GM19099 (cell line): ENCODE measurements around the gene PRR36.

Experiments used
- POLR2A ChIP-seq: IDR thresholded peaks from 3 replicates; pipeline ENCODE4 v1.6.1; 2011; ENCODE audit warnings: low read depth; ENCODE audit not compliant: insufficient read length; ENCODE audit errors: extremely low read depth

PRR36 gene

DNA sequence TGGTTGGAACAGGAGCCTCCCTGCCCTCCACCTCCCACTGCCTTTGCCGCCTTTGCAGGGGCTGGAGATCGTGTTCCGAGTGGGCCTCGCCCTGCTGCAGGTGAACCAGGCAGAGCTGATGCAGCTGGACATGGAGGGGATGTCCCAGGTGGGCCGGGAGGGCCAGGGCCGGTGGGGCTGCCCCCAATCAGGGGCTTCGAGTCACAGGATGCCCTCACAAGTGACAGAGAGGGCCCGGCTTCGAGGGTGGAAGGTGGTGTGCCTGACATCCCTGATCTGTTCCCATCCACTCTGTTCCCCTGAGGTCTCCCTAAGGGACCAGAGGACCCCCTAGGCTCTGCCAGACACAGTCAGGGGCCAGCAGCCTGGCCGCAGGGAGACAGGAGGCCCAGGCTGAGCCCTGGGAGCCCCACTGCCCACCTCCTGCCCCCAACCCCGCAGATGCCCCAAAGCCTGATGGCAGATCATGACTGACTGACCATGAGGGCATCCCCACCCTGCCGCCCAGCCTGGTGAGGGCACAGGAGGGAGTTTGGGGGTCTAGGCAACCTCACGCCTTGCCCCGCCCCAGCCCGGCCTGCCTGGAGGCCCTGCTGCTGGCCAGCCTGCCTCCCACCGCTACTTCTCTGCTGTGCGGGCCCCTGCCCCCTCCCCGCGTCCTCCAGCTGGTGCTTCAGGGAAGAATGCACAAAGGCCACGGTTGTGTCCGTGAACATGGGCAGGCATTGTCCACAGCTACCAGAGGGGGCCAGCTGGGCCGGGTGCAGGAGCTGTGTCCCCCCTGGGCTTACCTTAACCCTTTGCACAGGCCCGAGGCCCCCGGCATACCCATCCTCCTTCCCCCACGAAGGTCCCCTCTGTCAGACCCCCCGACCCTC lies 22.3 kb downstream of the PRR36 start:
- TF ChIP-seq POLR2A = no peak

DNA sequence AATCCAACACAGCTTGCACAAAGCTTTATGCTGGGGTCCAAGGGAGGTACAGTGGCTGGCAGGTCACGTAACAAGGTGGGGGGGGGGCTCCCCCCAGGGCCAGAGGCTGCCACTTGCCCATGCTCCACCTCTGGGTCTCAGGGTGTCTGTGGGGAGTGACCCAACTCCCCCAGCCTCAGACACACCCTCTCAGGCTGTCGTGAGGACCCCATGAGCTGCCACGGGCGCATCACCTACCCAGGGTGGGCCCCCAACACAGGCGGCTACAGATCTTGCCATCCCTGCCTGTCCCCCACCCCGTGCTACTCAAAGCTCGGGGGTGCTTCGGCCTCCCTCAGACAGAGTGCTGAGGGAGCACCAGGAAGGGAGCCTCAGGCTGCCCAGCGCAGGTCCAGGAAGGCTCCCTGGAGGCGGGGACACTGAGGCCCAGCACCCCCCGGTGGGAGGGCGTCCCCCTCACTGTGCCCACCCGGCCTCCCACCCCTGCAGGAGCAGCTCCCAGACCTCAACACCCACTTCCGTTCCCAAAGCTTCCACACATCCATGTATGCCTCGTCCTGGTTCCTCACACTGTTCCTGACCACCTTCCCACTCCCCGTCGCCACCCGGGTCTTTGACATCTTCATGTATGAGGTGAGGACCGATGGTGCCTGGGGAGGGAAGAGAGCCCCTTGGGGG lies 23.1 kb downstream of the PRR36 start:
- TF ChIP-seq POLR2A = no peak

DNA sequence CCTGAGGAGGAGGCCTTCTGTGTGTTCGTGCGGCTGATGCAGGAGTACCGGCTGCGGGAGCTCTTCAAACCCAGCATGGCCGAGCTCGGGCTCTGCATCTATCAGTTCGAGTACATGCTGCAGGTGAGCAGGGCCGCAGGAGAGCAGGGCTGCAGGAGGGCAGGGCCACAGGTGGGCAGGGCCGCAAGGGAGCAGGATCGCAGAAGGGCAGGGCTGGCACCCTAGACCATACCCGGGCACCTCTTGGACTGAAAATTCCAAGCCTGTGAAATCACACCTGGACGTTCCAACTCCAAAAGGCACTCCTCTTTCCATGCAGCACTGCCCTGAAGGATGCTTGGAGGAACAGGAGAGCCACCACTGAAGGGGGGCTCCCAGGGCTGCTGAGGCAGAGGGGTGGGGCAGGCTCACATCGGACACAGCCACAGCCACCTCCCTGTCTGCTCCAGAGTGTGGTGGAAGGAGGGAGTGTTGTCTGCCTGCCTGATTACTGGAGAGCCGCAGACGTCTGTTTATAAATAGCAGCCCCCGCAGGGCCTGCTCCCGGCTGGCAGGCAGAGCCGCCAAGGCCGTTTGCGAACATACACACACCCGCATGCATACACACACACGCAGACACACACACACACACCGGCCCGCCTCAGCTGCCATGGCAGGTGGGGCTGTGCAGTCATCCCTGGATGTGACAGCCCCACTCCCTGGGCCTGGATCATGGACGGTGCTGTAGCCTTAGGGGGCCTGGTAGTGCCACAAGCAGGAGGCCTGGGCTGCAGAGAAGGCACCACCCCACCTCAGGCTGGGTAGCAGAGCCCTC lies 24.0 kb downstream of the PRR36 start:
- TF ChIP-seq POLR2A = no peak

DNA sequence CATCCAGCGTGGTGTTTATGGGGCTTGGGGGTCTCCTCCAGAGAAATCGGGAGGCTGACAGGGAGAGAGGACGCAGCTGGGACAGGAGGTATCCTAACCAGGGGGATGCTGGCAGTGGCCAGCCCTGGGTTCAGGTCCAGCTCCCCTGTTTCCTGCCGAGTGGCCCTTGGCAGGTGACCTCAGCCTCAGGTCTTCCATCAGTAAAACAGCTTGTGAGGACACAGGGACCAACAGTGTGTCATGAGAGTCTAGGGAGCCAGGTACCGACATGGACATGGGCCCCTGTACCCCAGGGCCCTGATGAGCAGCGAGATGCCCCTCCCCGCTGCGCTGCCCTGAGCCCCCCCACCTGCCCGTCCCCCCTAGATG lies 24.6 kb downstream of the PRR36 start:
- TF ChIP-seq POLR2A = no peak

DNA sequence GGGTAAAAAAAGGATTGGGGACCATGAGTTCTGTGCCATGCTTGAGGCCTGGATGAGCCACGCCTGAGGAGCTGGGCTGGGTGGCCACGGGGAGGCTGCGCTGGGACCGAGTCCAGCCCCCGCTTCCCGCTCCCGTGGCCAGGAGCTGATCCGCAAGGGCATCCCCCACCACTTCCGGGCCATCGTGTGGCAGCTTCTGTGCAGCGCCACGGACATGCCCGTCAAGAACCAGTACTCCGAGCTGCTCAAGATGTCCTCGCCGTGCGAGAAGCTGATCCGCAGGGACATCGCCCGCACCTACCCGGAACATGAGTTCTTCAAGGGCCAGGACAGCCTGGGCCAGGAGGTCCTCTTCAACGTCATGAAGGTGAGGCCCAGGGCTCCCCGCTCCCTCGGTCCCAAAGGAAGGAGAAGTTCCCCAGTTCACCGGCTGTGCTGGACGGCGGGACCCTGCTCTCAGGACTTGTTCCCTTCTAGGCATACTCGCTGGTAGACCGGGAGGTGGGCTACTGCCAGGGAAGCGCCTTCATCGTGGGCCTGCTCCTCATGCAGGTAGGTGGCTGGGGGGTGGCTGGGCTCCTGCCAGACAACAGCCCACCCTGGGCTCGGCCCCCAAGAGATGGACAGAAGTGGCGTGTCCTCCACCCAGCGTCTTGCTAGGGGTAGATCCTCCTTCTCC lies 25.3 kb downstream of the PRR36 start:
- no peak for TF ChIP-seq POLR2A

DNA sequence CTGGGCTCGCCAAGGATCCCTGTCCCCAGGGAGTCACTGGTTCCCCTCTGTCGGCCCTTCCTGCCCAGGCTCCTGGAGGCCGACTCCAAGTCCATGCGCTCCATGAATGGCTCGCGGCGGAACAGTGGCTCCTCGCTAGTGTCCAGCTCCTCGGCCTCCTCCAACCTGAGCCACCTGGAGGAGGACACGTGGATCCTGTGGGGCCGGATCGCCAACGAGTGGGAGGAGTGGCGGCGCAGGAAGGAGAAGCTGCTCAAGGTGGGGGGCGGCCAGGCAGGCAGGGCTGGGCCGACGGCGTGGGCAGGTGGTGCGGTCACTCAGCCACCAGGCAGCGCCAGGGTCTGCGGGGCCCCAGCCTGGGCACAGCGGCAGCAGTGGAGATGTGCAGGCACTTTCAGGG lies 26.5 kb downstream of the PRR36 start:
- no peak for TF ChIP-seq POLR2A

DNA sequence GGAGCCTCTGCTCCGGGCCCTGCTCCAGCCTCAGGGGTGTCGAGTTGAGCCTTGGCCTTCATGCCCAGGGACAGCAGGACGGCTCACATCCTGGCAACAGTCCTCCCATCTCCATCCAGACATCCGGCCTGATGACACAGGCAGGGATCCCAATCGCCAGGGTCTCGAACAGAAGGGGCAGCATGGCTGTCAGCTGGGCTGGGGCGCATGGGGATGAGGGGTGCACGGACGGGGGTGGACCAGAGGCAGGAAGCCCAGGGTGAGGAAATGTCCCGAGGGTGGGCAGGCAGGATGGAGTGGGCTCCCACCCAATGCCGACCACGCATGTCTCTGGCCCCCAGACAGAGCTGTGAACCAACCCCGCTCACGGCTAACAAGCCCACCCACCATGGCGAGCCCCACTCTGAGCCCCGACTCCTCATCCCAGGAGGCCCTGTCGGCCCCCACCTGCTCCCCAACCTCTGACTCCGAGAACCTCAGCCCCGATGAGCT lies 28.0 kb downstream of the PRR36 start:
- TF ChIP-seq POLR2A = no peak

DNA sequence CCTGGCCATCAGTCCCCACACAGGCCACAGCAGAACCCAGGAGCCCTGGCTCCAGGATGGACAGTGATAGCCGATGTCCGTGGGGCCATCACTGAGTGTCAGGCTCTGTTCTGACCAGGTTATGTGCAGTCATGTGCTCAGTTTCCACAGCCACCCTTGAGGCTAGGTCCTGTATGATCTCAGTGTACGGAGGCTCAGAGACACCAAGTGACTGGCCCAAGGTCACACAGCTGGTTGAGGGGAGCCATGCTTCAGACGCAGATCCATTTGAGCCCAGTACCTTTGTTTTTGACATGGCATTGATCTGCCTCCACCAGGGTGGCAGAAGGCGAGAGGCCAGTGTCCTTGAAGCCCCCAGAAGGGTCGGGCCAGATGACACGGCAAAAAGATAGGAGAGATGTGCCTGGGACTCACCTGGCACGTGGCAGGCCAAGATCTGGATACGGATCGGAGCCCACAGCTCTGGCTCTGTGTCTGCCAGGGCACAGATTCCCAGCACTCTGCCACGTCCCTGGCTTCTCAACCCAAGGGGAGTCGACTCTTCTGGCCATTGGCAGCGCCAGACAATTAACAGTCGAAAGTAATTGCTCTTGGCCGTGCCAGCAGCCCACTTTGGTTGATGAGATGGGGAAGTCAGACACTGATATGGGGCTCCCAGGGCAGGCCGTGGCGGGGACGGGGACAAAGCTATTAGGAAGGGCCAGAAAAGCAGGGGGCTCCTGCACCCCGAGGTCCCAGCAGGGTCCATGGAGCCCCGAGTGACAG lies 28.6 kb downstream of the PRR36 start:
- TF ChIP-seq POLR2A = no peak

DNA sequence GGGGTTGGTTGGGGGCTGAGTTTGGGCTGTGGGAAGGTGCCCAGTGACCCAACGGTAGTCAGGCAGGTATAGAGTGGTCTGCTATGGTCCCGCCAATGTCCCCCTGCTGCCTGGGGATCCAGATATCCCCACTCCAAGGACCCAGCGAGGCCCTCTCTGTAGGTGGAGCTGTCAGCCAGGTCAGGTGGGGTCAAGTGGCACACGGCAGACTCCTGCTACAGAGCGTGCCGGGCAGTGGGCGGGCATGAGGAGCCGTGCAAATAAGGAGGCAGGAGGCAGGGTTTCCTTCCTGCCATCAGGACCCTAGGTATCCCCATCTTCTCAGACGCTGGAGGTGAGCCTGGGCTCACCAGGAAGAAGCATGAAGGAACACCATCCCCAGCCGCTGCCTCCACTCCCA lies 29.2 kb downstream of the PRR36 start:
- no peak for TF ChIP-seq POLR2A

DNA sequence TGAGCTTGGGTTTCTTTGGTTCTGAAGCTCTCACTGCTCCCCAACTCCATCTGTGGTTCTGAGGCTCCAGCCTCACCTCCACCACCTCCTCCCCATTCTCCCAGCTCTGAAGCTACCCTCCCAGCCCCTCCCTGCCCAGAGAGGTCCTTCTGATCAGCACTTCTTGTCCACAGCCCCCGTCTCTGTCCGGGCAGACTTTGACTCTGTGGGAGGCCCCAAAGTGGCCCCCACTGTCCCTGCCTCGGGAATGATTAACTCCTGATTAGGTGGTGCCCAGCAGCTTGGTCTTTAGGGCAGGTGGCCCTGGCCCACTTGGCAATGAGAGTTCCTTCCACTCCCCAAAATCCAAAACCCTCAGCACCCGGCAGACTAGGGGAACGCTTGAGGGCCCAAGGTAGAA lies 29.8 kb downstream of the PRR36 start:
- TF ChIP-seq POLR2A = no peak

DNA sequence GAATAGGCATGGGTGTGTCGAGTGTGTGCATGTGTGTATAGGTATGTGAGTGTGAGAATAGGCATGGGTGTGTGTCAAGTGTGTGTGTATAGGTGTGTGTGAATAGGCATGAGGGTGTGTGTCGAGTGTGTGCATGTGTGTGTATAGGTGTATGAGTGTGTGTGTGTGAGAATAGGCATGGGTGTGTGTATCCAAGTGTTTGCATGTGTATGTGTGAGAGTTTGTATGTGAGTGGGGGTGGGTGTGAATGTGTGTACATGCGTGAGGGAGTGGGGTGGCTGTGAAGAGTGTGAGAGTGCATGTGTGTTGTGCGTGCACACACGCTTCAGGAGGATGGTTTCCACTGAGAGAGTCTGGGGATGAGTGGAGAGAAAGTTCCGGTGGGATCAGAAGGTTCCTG lies 30.7 kb downstream of the PRR36 start:
- TF ChIP-seq POLR2A = no peak

DNA sequence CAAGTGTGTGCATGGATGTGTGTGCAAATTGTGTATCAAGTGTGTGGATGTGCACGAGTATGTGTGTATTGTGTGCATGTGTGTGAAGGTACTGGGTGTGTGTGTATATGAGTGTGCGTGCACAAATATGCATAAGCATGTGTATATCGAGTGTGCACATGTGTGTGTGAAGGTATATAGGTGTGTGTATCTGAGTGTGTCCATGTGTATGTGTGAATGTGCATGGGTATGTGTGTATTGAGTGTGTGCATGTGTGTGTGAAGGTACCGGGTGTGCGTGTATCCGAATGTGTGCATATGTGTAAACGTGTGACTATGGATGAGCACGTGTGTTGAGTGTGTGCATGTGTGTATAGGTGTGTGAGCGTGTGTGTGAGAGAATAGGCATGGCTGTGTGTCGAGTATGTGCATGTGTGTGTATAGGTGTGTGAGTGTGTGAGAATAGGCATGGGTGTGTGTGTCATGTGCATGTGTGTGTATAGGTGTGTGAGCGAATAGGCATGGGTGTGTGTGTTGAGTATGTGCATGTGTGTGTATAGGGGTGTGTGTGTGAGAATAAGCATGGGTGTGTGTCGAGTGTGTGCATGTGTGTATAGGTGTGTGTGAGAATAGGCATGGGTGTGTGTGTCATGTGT lies 31.4 kb downstream of the PRR36 start:
- TF ChIP-seq POLR2A = no peak

DNA sequence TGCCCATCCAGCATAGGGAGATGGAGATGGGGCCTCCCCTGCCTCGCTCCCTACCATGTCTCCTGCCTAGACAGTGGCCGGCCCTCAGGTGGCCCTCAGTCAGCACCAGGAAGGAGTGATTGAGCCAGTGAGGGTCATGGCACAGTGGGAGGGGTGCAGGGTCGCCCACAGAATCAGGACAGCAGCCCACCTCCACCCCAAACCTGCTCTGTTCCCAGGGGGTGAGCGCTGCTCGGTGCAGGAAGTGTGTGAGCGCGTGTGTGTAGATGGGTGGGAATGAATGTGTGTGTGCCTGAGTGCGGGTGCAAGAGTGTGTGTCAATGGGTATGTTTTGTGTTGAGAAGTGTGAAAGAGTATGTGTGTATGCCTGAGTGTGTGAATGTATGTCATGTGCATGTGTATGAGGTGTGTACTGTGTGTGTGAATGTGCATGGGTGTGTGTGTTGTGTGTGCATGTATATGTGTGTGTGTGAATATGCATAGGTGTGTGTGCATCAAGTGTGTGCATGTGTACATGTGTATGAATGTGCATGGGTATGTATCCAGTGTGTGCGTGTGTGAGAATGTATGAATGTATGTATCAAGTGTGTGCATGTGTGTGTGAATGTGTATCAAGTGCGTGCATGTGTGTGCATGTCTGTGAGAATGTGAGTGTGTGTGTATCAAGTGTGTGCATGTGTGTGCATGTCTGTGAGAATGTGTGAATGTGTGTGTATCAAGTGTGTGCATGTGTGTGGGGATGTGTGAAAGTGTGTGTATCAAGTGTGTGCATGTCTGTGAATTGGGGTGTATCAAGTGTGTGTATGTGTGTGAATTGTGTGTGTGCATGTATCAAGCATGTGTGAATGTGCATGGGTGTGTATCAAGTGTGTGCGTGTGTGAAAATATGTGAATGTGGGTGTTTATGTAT lies 32.2 kb downstream of the PRR36 start:
- no peak for TF ChIP-seq POLR2A
